ENCODE data around the gene MGST2. TPM values are rescaled to one million over a fixed set of nuclear protein-coding genes. Genes with fewer than 3 reads are reported as not detected.
"Not testable (repeated sequence)": the region's sequence is repeated elsewhere in the genome, so short reads cannot be mapped to it uniquely, and the experiment has no call there.

The MGST2 gene
- total RNA-seq, 1 donor from 2014 or later = 134 TPM

GRCh38 chr4:139630991-139631390 is 34.6 kb upstream of the MGST2 start:
- H3K36me3 ChIP-seq = no peaks in the 10 kb centered on the region
- no peak overlapping the region for H3K4me3 ChIP-seq
- intact Hi-C loops (cut with micrococcal nuclease) = no loop called here
- peaks cover 9% of the 10 kb centered on the region for H3K4me1 ChIP-seq
- no peak overlapping the region for H3K27ac ChIP-seq (replicated peaks)
- H3K9me3 ChIP-seq (replicated peaks) = no peaks in the 10 kb centered on the region
- no peak for DNase-seq
- no peaks in the 10 kb centered on the region for H3K27me3 ChIP-seq (ENCODE audit: low read depth)
- TF ChIP-seq CTCF (IDR thresholded peaks at IDR 0.05; ENCODE audit: borderline replicate concordance) = no peak

DNA sequence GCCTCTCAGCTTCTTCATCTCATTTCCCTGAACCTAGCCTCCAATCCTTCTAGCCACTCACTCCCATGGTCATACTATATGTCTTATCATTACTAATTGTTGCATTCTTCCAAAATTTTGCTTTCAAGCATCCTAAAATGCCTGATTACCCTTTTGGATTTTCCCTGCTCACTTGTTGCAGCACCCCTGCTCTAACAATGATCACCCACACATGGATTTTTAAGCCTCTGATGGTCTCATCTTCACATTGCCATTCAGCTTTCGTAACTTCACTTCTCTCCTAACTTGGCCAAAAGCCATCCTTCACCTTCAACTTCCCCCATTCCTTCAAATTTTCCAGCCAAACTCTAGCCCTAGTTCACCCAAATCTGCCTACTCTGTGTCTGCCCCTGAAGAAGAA is 33.8 kb upstream of the MGST2 start:
- Histone ChIP-seq H3K27ac (replicated peaks) (no peak overlapping the region), H3K4me1 (peaks cover 9% of the 10 kb centered on the region), H3K27me3 (ENCODE audit: low read depth) (no peaks in the 10 kb centered on the region), H3K36me3 (no peaks in the 10 kb centered on the region), H3K4me3 (no peak overlapping the region), H3K9me3 (replicated peaks) (no peaks in the 10 kb centered on the region)
- no peak for DNase-seq
- TF ChIP-seq CTCF (IDR thresholded peaks at IDR 0.05; ENCODE audit: borderline replicate concordance) = no peak
- intact Hi-C loops (cut with micrococcal nuclease) = no loop called here

DNA sequence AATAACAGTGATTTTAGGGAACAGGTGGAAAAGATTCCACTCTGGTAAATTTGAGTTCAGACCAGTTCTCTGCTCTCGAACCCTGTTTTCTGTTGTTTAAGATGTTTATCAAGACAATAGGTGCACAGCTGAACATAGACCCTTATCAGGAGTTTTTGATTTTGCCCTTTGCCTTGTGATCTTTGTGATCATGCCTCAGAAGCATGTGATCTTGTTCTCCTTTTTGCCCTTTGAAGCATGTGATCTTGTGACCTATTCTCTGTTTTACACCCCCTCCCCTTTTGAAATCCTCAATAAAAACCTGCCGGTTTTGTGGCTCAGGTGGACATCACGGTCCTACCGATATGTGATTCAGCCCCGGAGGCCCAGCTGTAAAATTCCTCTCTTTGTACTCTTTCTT is 32.9 kb upstream of the MGST2 start:
- Histone ChIP-seq H3K27ac (replicated peaks) (peak overlapping the region; percentile 63), H3K4me3 (peak overlapping the region; percentile 60)
- H3K9me3 ChIP-seq (replicated peaks); H3K27me3 ChIP-seq (ENCODE audit: low read depth); intact Hi-C loops (cut with micrococcal nuclease); H3K4me1 ChIP-seq; DNase-seq; H3K36me3 ChIP-seq: not testable (repeated sequence)

DNA sequence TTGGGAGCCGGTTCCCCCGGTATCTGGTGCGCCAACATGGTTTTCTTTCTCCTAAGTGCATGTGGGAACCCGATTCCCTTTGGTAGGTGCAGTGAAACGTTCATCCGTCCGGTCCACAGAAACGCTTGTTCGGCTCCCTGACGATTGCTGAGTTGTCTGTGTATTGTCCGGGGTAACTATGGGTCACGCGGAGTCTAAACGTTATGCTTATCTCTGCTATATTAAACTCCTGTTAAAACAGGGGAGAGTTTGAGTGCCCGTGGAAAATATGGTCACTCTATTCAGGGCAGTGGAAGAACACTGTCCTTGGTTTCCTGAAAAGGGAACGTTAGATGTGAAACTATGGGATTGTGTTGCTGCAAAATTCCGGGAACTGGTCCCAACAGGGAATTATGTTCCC is 32.4 kb upstream of the MGST2 start:
- Histone ChIP-seq H3K27me3 (ENCODE audit: low read depth) (no peaks in the 10 kb centered on the region), H3K27ac (replicated peaks) (peak overlapping the region; percentile 63), H3K4me1 (peaks cover 9% of the 10 kb centered on the region), H3K9me3 (replicated peaks) (peaks cover 8% of the 10 kb centered on the region), H3K4me3 (peak overlapping the region; percentile 60), H3K36me3 (no peaks in the 10 kb centered on the region)
- intact Hi-C loops (cut with micrococcal nuclease) = no loop called here
- TF ChIP-seq CTCF (IDR thresholded peaks at IDR 0.05; ENCODE audit: borderline replicate concordance) = no peak
- DNase-seq = no peak

DNA sequence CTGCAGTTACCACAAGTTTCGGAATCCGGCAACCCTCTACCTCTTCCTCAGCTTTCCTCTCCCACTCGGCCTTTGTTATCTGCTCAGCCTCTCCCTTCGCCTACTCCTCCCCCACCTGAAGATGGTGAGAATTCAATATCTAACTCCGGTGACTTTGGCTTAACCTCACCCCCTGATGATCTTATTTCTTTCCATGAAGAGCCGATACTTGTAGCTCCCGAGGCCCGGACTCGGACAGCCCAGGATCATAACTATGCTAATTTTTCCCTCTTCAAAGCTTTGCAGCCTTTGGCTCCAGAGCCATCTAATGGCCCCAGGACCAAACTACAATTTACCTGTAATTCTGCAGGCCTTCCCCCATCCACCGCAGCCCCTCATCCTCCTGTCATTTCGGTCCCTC is 32.0 kb upstream of the MGST2 start:
- peak overlapping the region; percentile 60 for H3K4me3 ChIP-seq
- H3K27ac ChIP-seq (replicated peaks) = peak overlapping the region; percentile 63
- H3K27me3 ChIP-seq (ENCODE audit: low read depth) = no peaks in the 10 kb centered on the region
- intact Hi-C loops (cut with micrococcal nuclease) = no loop called here
- H3K9me3 ChIP-seq (replicated peaks) = peaks cover 13% of the 10 kb centered on the region
- H3K36me3 ChIP-seq = no peaks in the 10 kb centered on the region
- peak; percentile 21 for DNase-seq
- peaks cover 9% of the 10 kb centered on the region for H3K4me1 ChIP-seq
- TF ChIP-seq CTCF (IDR thresholded peaks at IDR 0.05; ENCODE audit: borderline replicate concordance) = peak; percentile 72

GRCh38 chr4:139635966-139636365 is 29.7 kb upstream of the MGST2 start:
- no peak for DNase-seq
- Histone ChIP-seq H3K9me3 (replicated peaks) (peaks cover 21% of the 10 kb centered on the region), H3K36me3 (peaks cover 3% of the 10 kb centered on the region), H3K27me3 (ENCODE audit: low read depth) (no peaks in the 10 kb centered on the region), H3K4me1 (peaks cover 9% of the 10 kb centered on the region), H3K27ac (replicated peaks) (no peak overlapping the region), H3K4me3 (no peak overlapping the region)
- intact Hi-C loops (cut with micrococcal nuclease) = no loop called here
- TF ChIP-seq CTCF (IDR thresholded peaks at IDR 0.05; ENCODE audit: borderline replicate concordance) = no peak

GRCh38 chr4:139638306-139638705 is 27.3 kb upstream of the MGST2 start:
- H3K9me3 ChIP-seq (replicated peaks) = peaks cover 21% of the 10 kb centered on the region
- H3K27ac ChIP-seq (replicated peaks); H3K4me3 ChIP-seq; H3K27me3 ChIP-seq (ENCODE audit: low read depth); H3K4me1 ChIP-seq; H3K36me3 ChIP-seq; intact Hi-C loops (cut with micrococcal nuclease); DNase-seq: not testable (repeated sequence)
